ENCODE measurements around the gene HEBP2. TPM values are rescaled to one million over a fixed set of nuclear protein-coding genes. Genes with fewer than 3 reads are reported as not detected.
"Not testable (repeated sequence)": the region's sequence is repeated elsewhere in the genome, so short reads cannot be mapped to it uniquely, and the experiment has no call there.

Gene HEBP2
- total RNA-seq, 1 experiment from 2014 or later = 51.6 TPM

- Histone ChIP-seq H3K9me2 (ENCODE audit: insufficient read depth) (no peaks in the 10 kb centered on the region), H3K27me3 (ENCODE audit: insufficient read depth, low read length) (no peaks in the 10 kb centered on the region), H3K4me3 (replicated peaks in 1 of 2; ENCODE audit: low read depth in 1 of 2, low read length in 2 of 2) (no peak overlapping the region), H3K4me2 (ENCODE audit: low read length) (no peak overlapping the region), H3K36me3 (ENCODE audit: control insufficient read depth in 1 of 2, insufficient read depth in 2 of 2, low read length in 2 of 2) (no peaks in the 10 kb centered on the region), H3K27ac (ENCODE audit: low read depth, low read length) (no peak overlapping the region), H3K9ac (ENCODE audit: low read length) (no peak overlapping the region), H3K9me3 (ENCODE audit: control insufficient read depth in 1 of 2, insufficient read depth in 1 of 2, low read depth in 1 of 2, low read length in 2 of 2) (no peaks in the 10 kb centered on the region), H3K4me1 (ENCODE audit: control insufficient read depth in 1 of 2, insufficient read depth in 2 of 2, low read length in 2 of 2) (no peaks in the 10 kb centered on the region), H3K79me2 (ENCODE audit: insufficient read depth, low read length) (no peaks in the 10 kb centered on the region), H4K20me1 (ENCODE audit: insufficient read depth) (no peaks in the 10 kb centered on the region), H2AFZ (ENCODE audit: low read depth, low read length, poor library complexity, severe bottlenecking) (peak overlapping the region; percentile 32)
- intact Hi-C loops (cut with micrococcal nuclease) = no loop called here
- TF ChIP-seq SP1 (IDR thresholded peaks at IDR 0.05; ENCODE audit: low read depth) (no peak), EZH2 (IDR thresholded peaks at IDR 0.05) (no peak), RAD21 (IDR thresholded peaks at IDR 0.05; ENCODE audit: low read depth) (no peak), EZH2phosphoT487 (IDR thresholded peaks at IDR 0.05; ENCODE audit: borderline replicate concordance) (no peak), EGR1 (IDR thresholded peaks at IDR 0.05; ENCODE audit: low read depth) (no peak), ZNF274 (IDR thresholded peaks at IDR 0.05; ENCODE audit: low read depth, low read length) (no peak), CEBPB (IDR thresholded peaks at IDR 0.05; ENCODE audit: low read depth) (no peak), POLR2AphosphoS5 (IDR thresholded peaks at IDR 0.05; ENCODE audit: low read depth, low read length) (no peak)
- POLR2A ChIA-PET = no interaction called here
- ATAC-seq (no peak), DNase-seq (ENCODE audit: low read depth, low spot score) (no peak)
- CTCF ChIA-PET = no interaction called here
- BruUV-seq (replicated peaks) = no TSS peak
- RAD21 ChIA-PET (ENCODE audit: low non-redundant PET in 1 of 2, low total read pairs in 2 of 2, uncharacterized antibody in 2 of 2, unreplicated experiment in 2 of 2) = no interaction called here
Measured at GRCh38 chr6:138357928-138358327, 46.1 kb upstream of the HEBP2 start.

- H3K9ac ChIP-seq (ENCODE audit: low read length); RAD21 ChIA-PET (ENCODE audit: low non-redundant PET in 1 of 2, low total read pairs in 2 of 2, uncharacterized antibody in 2 of 2, unreplicated experiment in 2 of 2): not testable (repeated sequence)
Measured at GRCh38 chr6:138368684-138369083, 35.3 kb upstream of the HEBP2 start.

More at GRCh38 chr6:138368684-138369083, 35.3 kb upstream of the HEBP2 start:
- H3K9me2 ChIP-seq (ENCODE audit: insufficient read depth); H3K9me3 ChIP-seq (ENCODE audit: control insufficient read depth in 1 of 2, insufficient read depth in 1 of 2, low read depth in 1 of 2, low read length in 2 of 2); H3K27ac ChIP-seq (ENCODE audit: low read depth, low read length); CTCF ChIA-PET; DNase-seq (ENCODE audit: low read depth, low spot score); H2AFZ ChIP-seq (ENCODE audit: low read depth, low read length, poor library complexity, severe bottlenecking); H4K20me1 ChIP-seq (ENCODE audit: insufficient read depth); H3K4me2 ChIP-seq (ENCODE audit: low read length); H3K36me3 ChIP-seq (ENCODE audit: control insufficient read depth in 1 of 2, insufficient read depth in 2 of 2, low read length in 2 of 2); BruUV-seq (replicated peaks); POLR2A ChIA-PET; H3K79me2 ChIP-seq (ENCODE audit: insufficient read depth, low read length); intact Hi-C loops (cut with micrococcal nuclease); H3K4me3 ChIP-seq (replicated peaks in 1 of 2; ENCODE audit: low read depth in 1 of 2, low read length in 2 of 2); ATAC-seq; H3K27me3 ChIP-seq (ENCODE audit: insufficient read depth, low read length): not testable (repeated sequence)
- H3K4me1 ChIP-seq (ENCODE audit: control insufficient read depth in 1 of 2, insufficient read depth in 2 of 2, low read length in 2 of 2) = peaks cover 14 to 29% of the 10 kb centered on the region in 2 experiments
